ENCODE data around the gene PTPRA.
"Not testable (repeated sequence)": the region's sequence is repeated elsewhere in the genome, so short reads cannot be mapped to it uniquely, and the experiment has no call there.

Gene PTPRA

DNA sequence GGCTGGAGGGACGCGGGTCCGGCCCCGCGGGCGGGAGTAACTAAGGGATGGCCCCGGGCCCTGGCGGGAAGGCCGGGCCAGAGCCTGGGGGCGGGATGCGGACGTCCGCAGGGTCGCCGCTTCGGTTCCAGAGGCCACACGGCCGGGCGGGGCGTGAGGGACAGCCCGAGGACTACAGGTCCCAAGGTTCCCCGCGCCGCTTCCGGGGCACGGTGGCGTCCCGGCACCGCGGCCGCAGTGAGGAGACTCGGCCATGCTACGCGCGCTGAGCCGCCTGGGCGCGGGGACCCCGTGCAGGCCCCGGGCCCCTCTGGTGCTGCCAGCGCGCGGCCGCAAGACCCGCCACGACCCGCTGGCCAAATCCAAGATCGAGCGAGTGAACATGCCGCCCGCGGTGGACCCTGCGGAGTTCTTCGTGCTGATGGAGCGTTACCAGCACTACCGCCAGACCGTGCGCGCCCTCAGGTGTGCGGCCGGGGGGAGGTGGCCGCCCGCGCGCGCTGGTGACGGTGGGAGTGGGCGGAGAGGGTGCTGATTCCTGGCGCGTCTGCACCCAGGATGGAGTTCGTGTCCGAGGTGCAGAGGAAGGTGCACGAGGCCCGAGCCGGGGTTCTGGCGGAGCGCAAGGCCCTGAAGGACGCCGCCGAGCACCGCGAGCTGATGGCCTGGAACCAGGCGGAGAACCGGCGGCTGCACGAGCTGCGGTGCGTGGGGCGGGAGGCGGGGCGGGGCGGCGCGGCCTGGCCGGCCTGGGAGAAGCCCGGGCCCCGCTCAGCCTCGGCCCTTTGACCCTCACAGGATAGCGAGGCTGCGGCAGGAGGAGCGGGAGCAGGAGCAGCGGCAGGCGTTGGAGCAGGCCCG is 172.8 kb downstream of the PTPRA start, which contains the start of gene MRPS26:
Gene MRPS26 (plus strand): TSS at position 237 of the 861 bp plus-strand sequence. CDS start 17 bp downstream, at position 254.
- DNase-seq, result peak; percentile 56

DNA sequence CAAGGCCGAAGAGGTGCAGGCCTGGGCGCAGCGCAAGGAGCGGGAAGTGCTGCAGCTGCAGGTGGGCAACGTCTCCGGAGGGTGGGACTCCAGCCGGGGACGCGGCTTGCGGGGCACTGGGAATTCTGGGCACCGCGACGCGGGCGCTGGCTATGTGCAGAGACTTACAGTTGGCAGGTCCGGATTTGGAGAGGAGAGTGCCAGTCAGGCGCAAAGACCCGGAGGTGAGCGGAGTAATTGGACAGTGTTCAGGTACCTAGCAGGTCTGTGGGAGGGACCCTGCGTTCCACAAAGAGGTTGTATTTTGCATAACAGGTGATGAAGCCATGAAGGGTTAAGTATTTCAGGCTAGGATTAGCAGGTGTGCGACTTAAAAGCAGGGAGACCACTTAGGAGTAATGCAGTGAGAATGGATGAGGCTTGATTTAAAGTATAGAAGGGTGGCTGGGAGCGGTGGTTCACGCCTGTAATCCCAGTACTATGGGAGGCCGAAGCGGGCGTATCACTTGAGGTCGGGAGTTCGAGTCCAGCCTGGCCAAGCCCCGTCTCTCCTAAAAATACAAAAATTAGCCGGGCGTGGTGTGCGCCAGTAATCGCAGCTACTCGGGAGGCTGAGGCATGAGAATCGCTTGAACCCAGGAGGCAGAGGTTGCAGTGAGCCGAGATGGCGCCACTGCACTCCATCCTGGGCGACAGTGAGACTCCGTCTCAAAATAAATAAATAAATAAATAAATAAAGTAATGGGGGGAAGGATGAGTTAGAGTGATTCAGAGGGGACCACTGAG is 173.6 kb downstream of the PTPRA start:
- DNase-seq, result no peak

DNA sequence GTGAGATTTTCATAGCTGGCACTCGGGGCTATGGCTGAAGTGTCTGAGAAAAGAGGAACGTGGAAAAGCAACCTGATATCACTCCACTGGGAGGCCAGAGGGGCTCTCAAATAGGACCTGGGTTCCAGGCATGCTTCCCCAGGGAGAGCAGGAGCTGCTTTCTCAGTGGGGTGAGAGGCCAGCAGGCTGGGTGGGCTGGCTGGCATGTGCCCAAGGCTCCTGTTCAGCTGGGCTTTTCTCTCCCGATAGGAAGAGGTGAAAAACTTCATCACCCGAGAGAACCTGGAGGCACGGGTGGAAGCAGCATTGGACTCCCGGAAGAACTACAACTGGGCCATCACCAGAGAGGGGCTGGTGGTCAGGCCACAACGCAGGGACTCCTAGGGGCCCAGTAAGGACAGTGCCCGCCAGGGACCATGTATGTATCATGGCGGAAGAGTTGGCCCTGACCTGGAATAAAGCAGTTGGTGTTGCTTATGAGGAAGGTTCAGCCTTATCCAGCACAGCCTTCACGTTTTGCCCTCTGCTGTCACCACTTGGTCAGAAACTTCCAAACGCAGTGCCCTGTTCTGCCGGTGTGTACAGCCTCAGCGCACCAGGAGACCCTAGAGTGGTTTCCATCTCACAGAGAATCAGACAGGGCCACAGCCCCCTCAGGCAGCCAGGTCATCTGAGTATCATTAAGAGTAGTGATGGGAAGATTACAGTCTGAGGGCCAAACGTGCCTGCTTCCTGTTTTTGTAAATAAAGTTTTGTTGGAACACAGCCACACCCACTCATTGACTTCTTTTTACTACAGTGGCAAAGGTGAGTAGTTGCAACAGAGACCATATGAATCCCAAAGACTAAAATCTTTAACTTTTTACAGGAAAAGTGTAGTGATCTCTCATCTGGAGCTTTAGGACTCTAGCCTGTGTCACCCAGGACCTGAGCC is 174.5 kb downstream of the PTPRA start:
- no peak for DNase-seq

DNA sequence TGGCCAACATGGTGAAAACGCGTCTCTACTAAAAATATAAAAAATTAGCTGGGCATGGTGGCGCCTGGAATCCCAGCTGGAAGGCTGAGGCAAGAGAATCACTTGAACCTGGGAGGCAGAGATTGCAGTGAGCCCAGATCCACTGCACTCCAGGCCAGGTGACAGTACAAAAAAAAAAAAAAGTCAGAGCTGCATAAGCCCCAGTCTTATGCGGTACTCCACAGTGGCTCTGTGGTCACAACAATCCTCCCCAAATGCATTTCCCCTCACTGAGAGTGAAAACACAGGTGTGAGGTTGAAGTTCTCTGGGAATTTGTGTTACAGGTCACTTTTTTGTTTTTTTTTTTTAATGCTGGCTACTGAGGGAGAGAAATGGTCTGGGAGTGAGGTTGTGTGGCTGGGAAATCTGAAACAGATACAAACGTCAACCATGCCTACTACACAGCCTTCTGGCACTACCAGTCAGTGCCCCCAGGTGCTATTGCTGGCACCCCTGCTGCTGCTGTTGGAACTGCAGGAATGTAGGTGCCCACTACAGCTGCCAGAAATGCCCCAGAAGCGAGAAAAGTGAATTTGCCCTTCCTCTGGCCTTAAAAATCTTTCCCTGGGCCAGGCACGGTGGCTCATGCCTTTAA is 178.2 kb downstream of the PTPRA start:
- DNase-seq, result no peak

DNA sequence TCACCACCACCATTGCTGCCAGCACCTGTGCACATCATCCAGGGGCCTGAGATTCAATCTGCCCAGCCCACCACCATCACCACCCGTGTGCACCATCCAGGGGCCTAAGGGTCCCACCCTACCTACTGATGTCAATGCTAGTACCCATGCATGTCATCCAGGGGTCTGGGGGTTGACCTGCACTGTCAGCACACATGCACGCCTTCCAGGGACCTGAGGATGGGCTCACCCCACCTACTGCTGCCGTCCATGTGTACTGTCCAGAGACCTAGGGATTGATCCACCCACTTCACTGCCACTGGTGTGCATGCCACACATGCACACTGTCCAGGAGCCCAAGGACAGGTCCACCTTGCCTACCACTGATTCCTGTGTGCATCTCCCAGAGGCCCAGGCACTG is 186.2 kb downstream of the PTPRA start:
- DNase-seq, result no peak

DNA sequence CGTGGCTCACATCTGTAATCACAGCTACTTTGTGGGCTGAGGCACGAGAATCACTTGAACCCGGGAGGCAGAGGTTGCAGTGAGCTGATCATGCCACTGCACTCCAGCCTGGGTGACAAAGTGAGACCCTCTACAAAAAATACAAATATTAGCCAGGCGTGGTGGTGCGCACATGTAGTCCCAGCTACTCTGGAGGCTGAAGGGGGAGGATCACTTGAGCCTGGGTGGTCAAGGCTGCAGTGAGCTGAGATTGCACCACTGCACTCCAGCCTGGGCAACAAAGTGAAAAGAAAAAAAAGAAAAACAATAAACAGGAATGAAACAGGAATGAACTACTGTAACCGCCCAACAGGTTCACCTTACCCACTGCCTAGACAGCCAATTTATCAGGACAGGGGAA is 190.8 kb downstream of the PTPRA start:
- not testable (repeated sequence) for DNase-seq

DNA sequence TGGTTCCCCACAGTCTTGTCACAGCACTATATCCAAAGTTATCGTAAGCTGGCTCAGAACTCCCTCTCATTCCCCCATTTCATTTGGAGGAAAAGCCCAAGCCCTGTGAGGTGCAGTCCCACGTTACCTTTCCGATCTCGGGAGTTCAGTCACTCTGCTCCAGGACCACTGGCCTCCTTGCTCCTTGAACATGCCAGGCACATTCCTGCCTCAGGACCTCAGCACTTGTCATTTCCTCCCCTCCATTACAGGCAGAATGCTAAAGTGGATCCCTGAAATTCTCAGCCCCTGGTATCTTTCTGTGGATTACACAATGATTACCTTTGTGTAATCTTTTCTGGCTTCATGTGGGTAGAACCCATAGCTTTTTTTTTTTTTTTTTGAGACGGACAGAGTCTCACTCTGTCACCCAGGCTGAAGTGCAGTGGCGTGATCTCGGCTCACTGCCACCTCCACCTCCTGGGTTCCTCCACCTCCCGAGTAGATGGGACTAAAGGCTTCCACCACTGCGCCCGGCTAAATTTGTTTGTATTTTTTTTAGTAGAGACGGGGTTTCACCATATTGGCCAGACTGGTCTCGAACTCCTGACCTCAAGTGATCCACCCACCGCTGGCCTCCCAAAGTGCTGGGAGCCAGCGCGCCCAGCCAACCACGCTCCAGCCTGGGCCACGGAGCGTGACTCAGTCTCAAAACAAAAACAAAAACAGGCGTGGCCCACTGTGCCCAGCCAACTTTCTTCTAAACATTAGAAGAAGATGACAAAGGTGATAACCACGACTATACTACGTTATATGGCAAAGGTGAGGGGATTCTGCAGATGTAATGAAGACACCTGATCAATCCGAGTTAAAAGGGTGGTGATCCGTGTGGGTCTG is 194.1 kb downstream of the PTPRA start:
- no peak for DNase-seq

DNA sequence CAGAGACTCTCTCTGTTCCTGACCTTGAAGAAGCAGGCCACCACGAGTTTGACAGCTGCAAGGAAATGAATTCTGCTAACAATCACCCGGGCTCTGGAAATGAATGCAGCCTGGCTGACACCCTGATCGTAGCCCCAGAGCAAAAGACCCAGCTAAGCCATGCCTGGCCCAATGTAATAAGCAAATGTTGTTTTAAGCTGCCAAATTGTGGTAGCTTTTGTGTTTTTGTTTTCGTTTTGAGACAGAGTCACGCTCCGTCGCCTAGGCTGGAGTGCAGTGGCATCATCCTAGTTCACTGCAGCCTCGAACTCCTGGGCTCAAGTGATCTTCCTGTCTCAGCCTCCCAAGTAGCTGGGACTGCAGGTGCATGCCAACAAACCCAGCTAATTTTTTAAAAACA is 194.8 kb downstream of the PTPRA start:
- no peak for DNase-seq

DNA sequence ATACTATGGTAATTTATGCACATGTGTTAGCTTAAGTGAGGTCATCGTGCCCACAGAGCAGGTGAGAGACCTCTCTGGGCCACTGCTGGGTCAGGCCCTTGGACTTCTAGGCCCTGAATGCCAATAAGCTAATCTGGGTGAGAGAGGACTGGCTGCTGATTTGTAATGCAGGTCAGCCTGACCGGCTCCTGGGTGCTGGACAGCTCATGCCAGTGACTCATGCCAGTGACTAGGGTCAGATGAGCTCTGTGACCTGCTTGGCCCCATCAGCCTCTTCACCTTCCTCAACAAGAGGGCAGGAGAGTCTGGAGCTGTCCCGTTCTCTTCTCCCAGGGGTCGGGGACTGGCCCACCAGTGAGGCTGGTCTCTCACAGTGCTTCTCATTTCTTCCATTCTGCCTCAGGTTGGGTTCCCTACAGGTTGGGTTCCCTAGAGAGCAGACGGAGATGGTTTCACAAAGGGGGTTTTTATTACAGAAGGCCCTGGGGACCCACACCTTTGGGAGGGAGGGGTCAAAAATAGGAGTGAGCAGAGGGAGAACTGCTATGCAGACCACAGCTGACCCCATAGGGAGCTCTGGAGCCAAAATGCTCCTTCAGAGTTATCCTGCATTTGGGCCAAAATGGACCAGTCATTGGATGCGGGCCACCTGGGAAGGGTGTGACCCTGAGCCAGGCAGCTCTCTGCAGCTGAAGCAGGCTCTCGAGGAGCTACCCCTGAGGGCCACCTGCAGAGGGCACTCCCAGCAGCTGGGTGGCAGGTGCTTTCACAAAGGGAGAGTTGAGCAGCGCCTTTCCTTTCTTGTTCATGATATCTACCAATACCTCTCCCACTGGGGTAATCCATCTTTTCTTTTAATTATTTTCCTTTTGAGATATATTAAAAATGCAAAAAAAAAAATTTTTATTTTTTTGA is 196.0 kb downstream of the PTPRA start:
- no peak for DNase-seq

DNA sequence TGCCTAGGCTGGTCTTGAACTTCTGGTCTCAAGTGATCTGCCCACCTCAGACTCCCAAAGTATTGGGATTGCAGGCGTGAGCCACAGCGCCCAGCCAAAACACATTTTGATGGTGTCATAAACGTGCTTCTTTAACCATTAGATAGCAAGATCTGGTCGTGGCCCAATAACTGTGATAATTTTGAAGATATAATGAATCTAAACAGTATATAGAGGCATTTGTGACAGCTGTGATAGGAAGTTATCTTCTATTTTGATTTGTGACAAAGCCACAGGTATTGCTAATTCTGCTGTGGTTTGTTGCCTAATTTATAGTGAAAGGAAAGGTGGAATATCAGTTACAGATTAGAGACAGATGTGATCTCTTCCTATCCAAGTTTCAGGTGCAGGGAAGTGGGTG is 197.4 kb downstream of the PTPRA start:
- DNase-seq, result no peak

DNA sequence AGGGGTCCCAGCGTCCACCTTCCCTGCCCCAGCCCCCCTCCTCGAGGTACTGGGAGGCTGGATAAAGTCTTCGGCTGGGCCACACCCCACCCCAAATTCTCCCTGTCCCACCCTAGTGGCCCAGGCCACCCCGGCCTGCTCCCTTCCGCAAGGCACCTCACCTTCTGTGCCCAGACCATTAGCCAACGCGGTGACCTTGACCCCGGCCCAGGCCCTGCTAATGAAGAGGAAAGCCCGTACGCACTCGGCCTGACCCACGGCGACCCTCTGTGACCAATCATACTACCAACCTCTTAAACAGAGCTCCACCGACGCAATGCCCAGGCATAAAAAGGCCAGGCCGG is 198.0 kb downstream of the PTPRA start:
- DNase-seq, result no peak

DNA sequence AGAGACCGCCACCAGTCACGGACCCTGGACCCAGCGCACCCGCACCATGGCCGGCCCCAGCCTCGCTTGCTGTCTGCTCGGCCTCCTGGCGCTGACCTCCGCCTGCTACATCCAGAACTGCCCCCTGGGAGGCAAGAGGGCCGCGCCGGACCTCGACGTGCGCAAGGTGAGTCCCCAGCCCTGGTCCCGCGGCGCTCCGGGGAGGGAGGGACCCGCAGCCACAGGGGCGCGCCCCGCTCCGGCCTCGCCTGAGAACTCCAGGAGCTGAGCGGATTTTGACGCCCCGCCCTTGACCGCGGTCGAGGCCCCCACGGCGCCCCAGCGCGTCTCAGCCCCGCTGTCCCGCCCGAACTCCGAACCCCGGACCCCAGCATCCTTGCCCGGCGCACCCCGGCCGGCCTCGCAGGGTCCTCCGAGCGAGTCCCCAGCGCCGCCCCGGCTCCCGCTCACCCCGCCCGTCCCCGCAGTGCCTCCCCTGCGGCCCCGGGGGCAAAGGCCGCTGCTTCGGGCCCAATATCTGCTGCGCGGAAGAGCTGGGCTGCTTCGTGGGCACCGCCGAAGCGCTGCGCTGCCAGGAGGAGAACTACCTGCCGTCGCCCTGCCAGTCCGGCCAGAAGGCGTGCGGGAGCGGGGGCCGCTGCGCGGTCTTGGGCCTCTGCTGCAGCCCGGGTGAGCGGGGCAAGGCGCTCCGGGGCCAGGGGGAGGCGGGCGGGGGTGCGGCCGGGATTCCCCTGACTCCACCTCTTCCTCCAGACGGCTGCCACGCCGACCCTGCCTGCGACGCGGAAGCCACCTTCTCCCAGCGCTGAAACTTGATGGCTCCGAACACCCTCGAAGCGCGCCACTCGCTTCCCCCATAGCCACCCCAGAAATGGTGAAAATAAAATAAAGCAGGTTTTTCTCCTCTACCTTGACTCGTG is 198.6 kb downstream of the PTPRA start, which contains the start of gene OXT:
Gene OXT (plus strand): TSS at position 11 of the 920 bp plus-strand sequence. CDS start 36 bp downstream, at position 47.
- no peak for DNase-seq

DNA sequence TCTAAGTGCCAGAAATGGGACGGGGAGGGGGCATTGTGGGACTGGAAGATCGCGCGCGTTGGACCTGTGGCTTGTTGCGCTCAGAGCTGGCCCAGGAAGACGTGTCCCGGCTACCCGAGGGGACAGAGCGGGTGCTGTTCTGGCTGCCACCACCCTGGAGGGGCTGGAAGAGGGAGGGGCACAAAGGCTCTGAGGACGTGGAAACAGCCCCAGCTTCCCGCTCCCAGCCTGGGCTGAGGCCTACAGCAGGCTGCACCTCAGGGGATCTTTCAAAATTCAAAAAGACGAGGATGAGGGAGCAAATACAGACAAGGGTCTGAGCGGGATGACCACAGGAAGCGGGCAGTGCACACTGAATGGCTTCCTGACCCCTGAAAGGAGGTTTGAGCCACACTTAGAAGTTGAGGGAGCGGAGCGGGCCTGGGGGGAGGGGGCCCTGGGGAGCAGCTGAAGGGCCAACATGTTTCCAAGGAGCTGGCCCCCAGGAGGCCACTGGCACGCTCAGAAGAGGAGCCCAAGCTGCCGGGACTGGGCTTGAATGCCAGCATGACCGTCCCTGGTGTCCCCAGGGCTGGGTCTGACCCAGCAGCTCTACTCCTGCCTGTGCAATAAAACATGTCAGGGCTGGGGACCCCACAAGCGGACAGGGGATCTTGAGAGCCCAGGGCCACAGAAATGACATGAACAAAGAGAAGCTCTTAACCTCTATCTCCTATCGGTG is 199.4 kb downstream of the PTPRA start:
- no peak for DNase-seq

DNA sequence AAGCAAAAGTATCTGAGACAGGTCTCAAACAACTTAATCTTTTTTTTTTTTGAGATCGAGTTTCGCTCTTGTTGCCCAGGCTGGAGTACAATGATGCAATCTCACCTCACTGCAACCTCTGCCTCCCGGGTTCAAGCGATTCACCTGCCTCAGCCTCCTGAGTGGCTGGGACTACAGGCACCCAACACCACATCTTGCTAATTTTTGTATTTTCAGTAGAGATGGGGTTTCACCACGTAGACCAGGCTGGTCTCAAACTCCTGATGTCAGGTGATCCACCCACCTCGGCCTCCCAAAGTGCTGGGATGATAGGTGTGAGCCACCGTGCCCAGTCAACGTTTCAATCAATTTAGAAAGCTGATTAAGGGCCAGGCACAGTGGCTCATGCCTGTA is 200.0 kb downstream of the PTPRA start:
- DNase-seq, result not testable (repeated sequence)

DNA sequence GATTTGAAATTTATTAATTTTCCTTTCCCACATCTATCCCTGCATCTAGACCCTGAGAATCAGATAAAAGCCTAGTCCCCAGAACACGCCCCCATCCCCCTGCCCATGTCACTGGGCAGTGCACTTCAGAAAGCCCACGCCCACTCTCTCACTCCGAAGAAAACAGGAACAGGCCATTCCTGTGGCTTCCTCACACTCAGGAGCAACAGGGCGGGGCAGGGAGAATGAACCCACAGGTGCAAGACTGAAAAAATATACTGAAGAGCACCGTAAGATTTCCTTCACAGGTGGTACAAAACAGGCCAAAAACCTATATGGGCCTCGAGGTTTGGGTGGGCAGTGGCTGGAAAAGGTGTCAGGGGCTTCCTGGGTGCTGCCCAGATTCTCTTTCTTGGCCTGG is 201.5 kb downstream of the PTPRA start:
- no peak for DNase-seq

DNA sequence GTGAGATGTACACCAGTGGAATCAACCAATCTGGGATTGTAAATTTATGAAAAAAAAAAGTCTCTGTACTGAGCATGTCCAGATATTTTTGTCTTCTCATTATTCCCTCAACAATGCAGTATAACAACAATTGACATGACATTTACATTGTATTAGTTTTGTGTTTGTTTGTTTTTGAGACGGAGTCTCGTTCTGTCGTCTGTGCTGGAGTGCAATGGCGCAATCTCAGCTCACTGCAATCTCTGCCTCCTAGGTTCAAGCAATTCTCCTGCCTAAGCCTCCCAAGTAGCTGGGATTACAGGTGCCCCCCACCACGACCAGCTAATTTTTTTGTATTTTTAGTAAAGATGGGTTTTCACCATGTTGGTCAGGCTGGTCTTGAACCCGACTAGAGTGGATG is 202.0 kb downstream of the PTPRA start:
- not testable (repeated sequence) for DNase-seq

DNA sequence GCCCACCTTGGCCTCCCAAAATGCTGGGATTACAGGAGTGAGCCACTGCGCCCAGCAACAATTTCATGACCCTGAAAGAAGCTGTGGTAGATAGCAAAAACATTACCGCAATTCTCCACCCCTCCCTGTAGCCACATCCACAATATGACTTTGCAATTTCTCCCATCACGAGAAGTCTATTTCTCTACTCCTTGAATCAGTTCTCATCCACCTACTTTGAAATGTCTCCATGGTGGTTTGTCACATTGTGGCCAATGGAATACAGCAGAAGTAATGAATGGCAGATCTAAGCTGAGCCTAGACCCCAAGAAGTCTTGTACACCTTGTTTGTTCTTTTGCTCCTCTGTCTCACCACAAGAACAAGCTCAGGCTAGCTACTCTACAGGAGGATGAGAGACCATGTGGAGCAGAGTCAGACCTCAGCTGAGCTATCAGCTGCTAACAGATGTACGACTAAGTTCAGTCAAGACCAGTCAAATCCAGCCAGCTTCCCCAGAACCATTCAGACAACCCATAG is 204.4 kb downstream of the PTPRA start:
- no peak for DNase-seq

DNA sequence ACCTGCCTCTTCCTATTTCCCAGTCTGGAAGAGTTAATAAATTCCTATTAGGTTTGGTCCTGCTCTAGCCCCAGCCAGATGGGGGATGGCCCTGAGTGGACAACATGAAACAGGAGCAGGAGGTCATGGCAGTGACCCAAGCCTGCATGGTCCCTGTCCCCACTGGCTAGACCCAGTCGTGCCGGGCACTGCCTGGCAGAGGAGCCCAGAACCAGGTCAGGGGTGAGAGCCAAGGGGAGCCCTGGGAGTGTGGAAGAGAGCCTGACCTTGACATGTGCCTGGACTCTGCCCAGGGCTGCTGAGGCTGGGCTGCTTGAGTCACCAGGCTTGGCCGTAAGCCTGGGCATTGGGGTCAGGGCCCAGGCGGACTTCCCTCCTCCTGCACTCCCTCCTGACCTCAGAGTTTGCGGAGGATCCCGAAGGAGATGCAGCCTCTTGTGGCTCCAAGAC is 207.7 kb downstream of the PTPRA start:
- no peak for DNase-seq

All from NCI-H1694 (cell line).